Astrocyte of the cerebellum (primary cell): ENCODE measurements around the gene FOXA1.

Source experiments
- DNase-seq: peaks from one replicate; pipeline ENCODE4 v3.0.0-alpha.2; 2011; ENCODE audit warnings: low read depth
- H3K4me3 ChIP-seq: 2 replicates; pipeline ENCODE4 v1.5.1; 2011; ENCODE audit warnings: mild to moderate bottlenecking, low read depth, low read length, moderate library complexity
- CTCF ChIP-seq: IDR thresholded peaks from 2 replicates; pipeline ENCODE4 v1.5.1; 2012; ENCODE audit warnings: low read length, low read depth, moderate library complexity, mild to moderate bottlenecking; ENCODE audit errors: missing control alignments
- in situ Hi-C: cut with HindIII; loops from 2 replicates; pipeline ENCODE4 v1.10.0; 2017; ENCODE audit warnings: low sequenced_read_pairs

The FOXA1 gene

GRCh38 chr14:37579274-37579673 lies 15.8 kb downstream of the FOXA1 start:
- no peak for TF ChIP-seq CTCF
- no peak overlapping the region for H3K4me3 ChIP-seq
- no peak for DNase-seq
- in situ Hi-C loops = no loop called here

- in situ Hi-C loops = no loop called here
- no peak overlapping the region for H3K4me3 ChIP-seq
- TF ChIP-seq CTCF = no peak
- no peak for DNase-seq
Measured at GRCh38 chr14:37573356-37573755, 21.7 kb downstream of the FOXA1 start.

GRCh38 chr14:37571391-37571790 lies 23.7 kb downstream of the FOXA1 start:
- TF ChIP-seq CTCF = no peak
- DNase-seq = no peak
- in situ Hi-C loops = no loop called here

GRCh38 chr14:37569729-37570128 lies 25.3 kb downstream of the FOXA1 start:
- DNase-seq = no peak
- TF ChIP-seq CTCF = no peak
- in situ Hi-C loops = no loop called here

More at GRCh38 chr14:37571391-37571790, 23.7 kb downstream of the FOXA1 start:
- no peak overlapping the region for H3K4me3 ChIP-seq

GRCh38 chr14:37566811-37567371 lies 28.2 kb downstream of the FOXA1 start:
- no peak overlapping the region for H3K4me3 ChIP-seq
- in situ Hi-C loops = no loop called here
- TF ChIP-seq CTCF = no peak
- no peak for DNase-seq

More at GRCh38 chr14:37569729-37570128, 25.3 kb downstream of the FOXA1 start:
- H3K4me3 ChIP-seq = no peak overlapping the region

- DNase-seq = no peak
- in situ Hi-C loops = no loop called here
- TF ChIP-seq CTCF = peak; percentile 38
- H3K4me3 ChIP-seq = no peak overlapping the region
Measured at GRCh38 chr14:37565550-37565949, 29.5 kb downstream of the FOXA1 start.

GRCh38 chr14:37563189-37563588 lies 31.9 kb downstream of the FOXA1 start:
- DNase-seq = no peak
- H3K4me3 ChIP-seq = no peak overlapping the region
- TF ChIP-seq CTCF = no peak
- in situ Hi-C loops = no loop called here
